ENCODE data around the gene DYNC1LI1. TPM values are rescaled to one million over a fixed set of nuclear protein-coding genes. Genes with fewer than 3 reads are reported as not detected.

The DYNC1LI1 gene
- total and polyA plus RNA-seq, 2 of the 4 experiments (the other 2 are of a cell fraction): 25.2 to 30.8 TPM

DNA sequence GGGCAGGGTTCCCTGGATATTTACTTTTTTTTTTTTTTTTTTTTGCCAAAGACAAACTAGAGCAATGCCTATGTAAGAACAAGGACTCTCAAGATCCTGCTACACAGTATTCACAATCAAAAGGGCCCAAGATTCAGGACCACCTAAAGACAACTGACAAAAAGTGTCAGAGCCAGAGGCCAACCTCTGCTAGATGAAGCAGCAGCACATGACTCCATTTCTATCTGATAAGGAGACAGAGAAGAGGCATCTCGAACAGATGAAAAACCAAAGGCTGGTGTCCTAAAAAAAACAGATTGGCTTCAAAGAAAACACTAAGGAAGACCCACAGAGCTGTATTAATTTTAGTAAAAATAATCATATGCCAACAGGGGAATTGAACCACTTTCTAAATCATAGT is 88.0 kb downstream of the DYNC1LI1 start:
- Histone ChIP-seq H3K79me1 (ENCODE audit: low read depth in 1 of 2, low read length in 2 of 2) (peaks cover 7 to 30% of the 10 kb centered on the region in 2 experiments), H2AK9ac (replicated peaks; ENCODE audit: low read depth, low read length, poor library complexity) (no peak overlapping the region), H3K18ac (ENCODE audit: low read depth, low read length) (no peak overlapping the region), H3K9ac (ENCODE audit: low read depth, low read length) (no peak overlapping the region), H3K4me1 (ENCODE audit: control insufficient read depth, insufficient read depth, low read length) (no peaks in the 10 kb centered on the region), H3K14ac (replicated peaks; ENCODE audit: low read depth, low read length) (no peak overlapping the region), H3K23ac (ENCODE audit: low read depth, low read length) (no peak overlapping the region), H4K5ac (ENCODE audit: low read depth, low read length) (no peak overlapping the region), H2AFZ (replicated peaks; ENCODE audit: low read length, poor library complexity) (no peak overlapping the region), H3K56ac (ENCODE audit: extremely low read depth, insufficient read depth, low read length) (no peak overlapping the region), H3K4ac (ENCODE audit: low read depth, low read length) (no peak overlapping the region), H2BK5ac (ENCODE audit: low read depth, low read length, poor library complexity, severe bottlenecking) (no peak overlapping the region), H4K20me1 (ENCODE audit: insufficient read depth, low read length) (no peaks in the 10 kb centered on the region), H3K9me3 (ENCODE audit: control insufficient read depth, insufficient read depth, low read length) (no peaks in the 10 kb centered on the region), H3K27me3 (ENCODE audit: control insufficient read depth, insufficient read depth, low read length) (no peaks in the 10 kb centered on the region), H3K4me2 (ENCODE audit: low read depth, low read length) (no peak overlapping the region), H3K4me3 (ENCODE audit: insufficient read depth, low read depth, low read length) (no peak overlapping the region), H2BK120ac (ENCODE audit: low read depth, low read length) (no peak overlapping the region), H3K27ac (ENCODE audit: insufficient read depth, low read length) (no peak overlapping the region), H3K9me1 (ENCODE audit: insufficient read depth, low read length) (no peaks in the 10 kb centered on the region), H2BK20ac (ENCODE audit: low read depth, low read length) (no peak overlapping the region), H3K36me3 (ENCODE audit: control insufficient read depth, insufficient read depth, low read length) (peaks cover 19% of the 10 kb centered on the region), H2BK15ac (ENCODE audit: low read depth, low read length) (no peak overlapping the region), H2AK5ac (ENCODE audit: low read depth, low read length) (no peak overlapping the region), H4K8ac (ENCODE audit: low read depth in 2 of 2, low read length in 2 of 2) (no peak overlapping the region), H4K91ac (ENCODE audit: insufficient read depth, low read depth, low read length) (no peak overlapping the region)
- no TSS peak for BruUV-seq (replicated peaks)
- DNase-seq: no peak
- in situ Hi-C loops (cut with MboI; ENCODE audit: low sequenced_read_pairs) (no loop called here), dilution Hi-C loops (cut with HindIII; ENCODE audit: low sequenced_read_pairs, unreplicated experiment) (no loop called here), intact Hi-C loops (cut with micrococcal nuclease) (no loop called here)
- ATAC-seq (ENCODE audit: low read depth): no peak
- ChIA-PET CTCF (interaction anchor here (1.3 kb wide), 1 partner anchor 10 kb away, joined by 3 read pairs; no protein-coding TSS in a partner anchor), POLR2A (ENCODE audit: unreplicated experiment) (no interaction called here)
- TF ChIP-seq RAD21 (IDR thresholded peaks at IDR 0.05; ENCODE audit: low read length) (no peak), RCOR1 (IDR thresholded peaks at IDR 0.05; ENCODE audit: insufficient replicate concordance, low read length) (no peak), MAFK (IDR thresholded peaks at IDR 0.05; ENCODE audit: low read depth, low read length) (no peak)
- no CpG with 5 or more reads among the region's 1 CpG for WGBS, 2 experiments (ENCODE audit: extremely low coverage in 2 of 2, insufficient read length in 1 of 2)

Data from IMR-90 (cell line).